ENCODE data around the gene FER1L5. TPM values are rescaled to one million over a fixed set of nuclear protein-coding genes. Genes with fewer than 3 reads are reported as not detected.

Gene FER1L5
- total and polyA plus RNA-seq, 2 experiments from 2014 or later = 0.18 to 0.76 TPM

DNA sequence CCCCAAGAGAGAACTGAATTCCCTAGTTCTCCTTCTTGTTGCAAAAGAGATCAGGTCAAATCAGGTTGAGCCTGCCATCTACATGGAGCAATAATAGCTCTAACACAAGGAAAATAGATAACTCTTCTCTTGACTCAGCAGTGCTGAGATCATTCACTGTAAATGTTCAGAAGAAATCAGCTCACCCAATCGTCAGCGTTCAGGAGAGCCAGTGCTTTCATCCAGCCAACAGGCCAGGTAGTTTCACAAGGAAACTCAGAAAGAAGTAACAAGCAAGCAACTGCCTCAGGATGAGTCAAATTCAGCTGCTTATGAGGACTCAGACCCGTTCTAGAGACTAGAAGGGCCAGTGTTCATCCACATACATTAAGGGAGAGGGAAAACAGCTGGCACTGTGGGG is 91.4 kb downstream of the FER1L5 start:
- Histone ChIP-seq H3K4me3 (no peak overlapping the region), H3K9me2 (ENCODE audit: insufficient read depth) (no peaks in the 10 kb centered on the region), H3K4me2 (no peak overlapping the region), H3F3A (replicated peaks; ENCODE audit: low read depth) (no peaks in the 10 kb centered on the region), H3K36me3 (ENCODE audit: insufficient read depth) (peaks cover 57% of the 10 kb centered on the region), H3K4me1 (ENCODE audit: insufficient read depth) (peaks cover 2% of the 10 kb centered on the region; the same call in 1 of the 2 replicates), H2AFZ (no peak overlapping the region), H4K20me1 (replicated peaks; ENCODE audit: insufficient read depth) (peaks cover 18% of the 10 kb centered on the region), H3K27me3 (ENCODE audit: insufficient read depth) (no peaks in the 10 kb centered on the region), H3K27ac (ENCODE audit: low read depth) (no peak overlapping the region), H3K79me2 (replicated peaks; ENCODE audit: insufficient read depth) (peaks cover 39% of the 10 kb centered on the region)
- Mint-ChIP-seq H3K9me3 (no peaks in the 10 kb centered on the region), H3K27ac (no peak overlapping the region), H3K27me3 (ENCODE audit: insufficient read depth, low read depth, poor library complexity) (peaks cover 2% of the 10 kb centered on the region), H3K36me3 (ENCODE audit: low read depth) (peaks cover 62% of the 10 kb centered on the region), H3K4me3 (no peak overlapping the region), H3K4me1 (peaks cover 1% of the 10 kb centered on the region; the same call in 1 of the 3 replicates)
- DNase-seq (ENCODE audit: low spot score) = no peak
- no peak for TF ChIP-seq ZNF331 (CRISPR knock-in tag; IDR thresholded peaks at IDR 0.05; ENCODE audit: low read depth)
- ATAC-seq = no peak

DNA sequence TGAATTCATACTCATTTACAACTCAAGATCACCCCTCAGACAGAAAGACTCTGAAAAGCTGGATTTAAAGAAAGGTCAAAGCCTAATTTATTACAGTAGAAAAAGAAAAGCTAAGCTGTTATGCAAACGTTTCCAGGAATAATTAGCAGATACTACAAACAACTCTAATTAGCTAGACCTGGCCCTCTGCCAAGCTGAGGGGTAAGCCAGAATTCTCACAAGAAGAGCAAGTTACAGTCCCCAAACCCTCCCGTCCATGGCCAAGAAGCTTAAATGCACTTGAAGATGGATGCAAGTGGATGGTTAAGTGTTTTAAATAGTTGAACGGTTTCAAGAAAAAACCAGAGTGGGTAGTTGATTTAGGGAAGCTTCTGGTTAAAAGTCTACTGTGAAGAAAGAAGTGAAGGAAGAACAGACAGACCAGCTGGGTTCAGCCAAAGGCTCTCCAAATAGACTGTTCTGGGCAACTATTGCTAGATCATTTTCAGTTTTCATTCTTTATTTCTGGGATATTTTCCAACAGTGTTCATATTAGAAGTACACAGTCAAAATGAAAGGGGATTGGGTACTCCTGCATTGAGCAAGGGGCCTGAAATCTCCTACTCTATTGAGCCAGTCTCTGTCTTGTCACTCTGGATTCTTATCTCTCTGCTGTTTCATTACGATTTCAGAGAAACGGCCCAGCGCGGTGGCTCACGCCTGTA is 92.5 kb downstream of the FER1L5 start:
- ATAC-seq (no peak), DNase-seq (ENCODE audit: low spot score) (no peak)
- no peak overlapping the region for H3K27ac ChIP-seq (ENCODE audit: low read depth)
- peaks cover 6% of the 10 kb centered on the region; the same call in 1 of the 2 replicates for H3K4me1 ChIP-seq (ENCODE audit: insufficient read depth)
- H3K79me2 ChIP-seq (replicated peaks; ENCODE audit: insufficient read depth) = peaks cover 45% of the 10 kb centered on the region
- peaks cover 7% of the 10 kb centered on the region for H3K27me3 Mint-ChIP-seq (ENCODE audit: insufficient read depth, low read depth, poor library complexity)
- no peak overlapping the region for H3K27ac Mint-ChIP-seq
- peaks cover 57% of the 10 kb centered on the region for H3K36me3 ChIP-seq (ENCODE audit: insufficient read depth)
- no peak overlapping the region for H2AFZ ChIP-seq
- H3K27me3 ChIP-seq (ENCODE audit: insufficient read depth) = no peaks in the 10 kb centered on the region
- peaks cover 17% of the 10 kb centered on the region for H4K20me1 ChIP-seq (replicated peaks; ENCODE audit: insufficient read depth)
- H3K9me3 Mint-ChIP-seq = no peaks in the 10 kb centered on the region
- H3K36me3 Mint-ChIP-seq (ENCODE audit: low read depth) = peaks cover 56% of the 10 kb centered on the region
- H3K4me3 ChIP-seq = no peak overlapping the region
- H3K9me2 ChIP-seq (ENCODE audit: insufficient read depth) = no peaks in the 10 kb centered on the region
- H3F3A ChIP-seq (replicated peaks; ENCODE audit: low read depth) = no peaks in the 10 kb centered on the region
- no peak overlapping the region for H3K4me2 ChIP-seq
- no peak overlapping the region for H3K4me3 Mint-ChIP-seq
- H3K4me1 Mint-ChIP-seq = peaks cover 6% of the 10 kb centered on the region
- TF ChIP-seq, protein P1, sequence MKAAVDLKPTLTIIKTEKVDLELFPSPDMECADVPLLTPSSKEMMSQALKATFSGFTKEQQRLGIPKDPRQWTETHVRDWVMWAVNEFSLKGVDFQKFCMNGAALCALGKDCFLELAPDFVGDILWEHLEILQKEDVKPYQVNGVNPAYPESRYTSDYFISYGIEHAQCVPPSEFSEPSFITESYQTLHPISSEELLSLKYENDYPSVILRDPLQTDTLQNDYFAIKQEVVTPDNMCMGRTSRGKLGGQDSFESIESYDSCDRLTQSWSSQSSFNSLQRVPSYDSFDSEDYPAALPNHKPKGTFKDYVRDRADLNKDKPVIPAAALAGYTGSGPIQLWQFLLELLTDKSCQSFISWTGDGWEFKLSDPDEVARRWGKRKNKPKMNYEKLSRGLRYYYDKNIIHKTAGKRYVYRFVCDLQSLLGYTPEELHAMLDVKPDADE (IDR thresholded peaks at IDR 0.05) = no peak
- TF ChIP-seq CREB1 (CRISPR knock-in tag; IDR thresholded peaks at IDR 0.05; ENCODE audit: low read depth) = no peak
- TF ChIP-seq POLR2AphosphoS5 (IDR thresholded peaks at IDR 0.05; ENCODE audit: low read depth) = no peak
- TF ChIP-seq EZH2phosphoT487 (IDR thresholded peaks at IDR 0.05; ENCODE audit: unreplicated experiment) = no peak
- TF ChIP-seq, protein P2, sequence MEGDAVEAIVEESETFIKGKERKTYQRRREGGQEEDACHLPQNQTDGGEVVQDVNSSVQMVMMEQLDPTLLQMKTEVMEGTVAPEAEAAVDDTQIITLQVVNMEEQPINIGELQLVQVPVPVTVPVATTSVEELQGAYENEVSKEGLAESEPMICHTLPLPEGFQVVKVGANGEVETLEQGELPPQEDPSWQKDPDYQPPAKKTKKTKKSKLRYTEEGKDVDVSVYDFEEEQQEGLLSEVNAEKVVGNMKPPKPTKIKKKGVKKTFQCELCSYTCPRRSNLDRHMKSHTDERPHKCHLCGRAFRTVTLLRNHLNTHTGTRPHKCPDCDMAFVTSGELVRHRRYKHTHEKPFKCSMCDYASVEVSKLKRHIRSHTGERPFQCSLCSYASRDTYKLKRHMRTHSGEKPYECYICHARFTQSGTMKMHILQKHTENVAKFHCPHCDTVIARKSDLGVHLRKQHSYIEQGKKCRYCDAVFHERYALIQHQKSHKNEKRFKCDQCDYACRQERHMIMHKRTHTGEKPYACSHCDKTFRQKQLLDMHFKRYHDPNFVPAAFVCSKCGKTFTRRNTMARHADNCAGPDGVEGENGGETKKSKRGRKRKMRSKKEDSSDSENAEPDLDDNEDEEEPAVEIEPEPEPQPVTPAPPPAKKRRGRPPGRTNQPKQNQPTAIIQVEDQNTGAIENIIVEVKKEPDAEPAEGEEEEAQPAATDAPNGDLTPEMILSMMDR (conservative IDR thresholded peaks at IDR 0.05; ENCODE audit: low read depth in 2 of 2) = no peak
- TF ChIP-seq ZNF114 (CRISPR knock-in tag; IDR thresholded peaks at IDR 0.05) = no peak
- no peak for TF ChIP-seq JUNB (IDR thresholded peaks at IDR 0.05; ENCODE audit: unreplicated experiment)
- TF ChIP-seq STAT1 (IDR thresholded peaks at IDR 0.05; ENCODE audit: unreplicated experiment) = no peak
- TF ChIP-seq, protein P3, sequence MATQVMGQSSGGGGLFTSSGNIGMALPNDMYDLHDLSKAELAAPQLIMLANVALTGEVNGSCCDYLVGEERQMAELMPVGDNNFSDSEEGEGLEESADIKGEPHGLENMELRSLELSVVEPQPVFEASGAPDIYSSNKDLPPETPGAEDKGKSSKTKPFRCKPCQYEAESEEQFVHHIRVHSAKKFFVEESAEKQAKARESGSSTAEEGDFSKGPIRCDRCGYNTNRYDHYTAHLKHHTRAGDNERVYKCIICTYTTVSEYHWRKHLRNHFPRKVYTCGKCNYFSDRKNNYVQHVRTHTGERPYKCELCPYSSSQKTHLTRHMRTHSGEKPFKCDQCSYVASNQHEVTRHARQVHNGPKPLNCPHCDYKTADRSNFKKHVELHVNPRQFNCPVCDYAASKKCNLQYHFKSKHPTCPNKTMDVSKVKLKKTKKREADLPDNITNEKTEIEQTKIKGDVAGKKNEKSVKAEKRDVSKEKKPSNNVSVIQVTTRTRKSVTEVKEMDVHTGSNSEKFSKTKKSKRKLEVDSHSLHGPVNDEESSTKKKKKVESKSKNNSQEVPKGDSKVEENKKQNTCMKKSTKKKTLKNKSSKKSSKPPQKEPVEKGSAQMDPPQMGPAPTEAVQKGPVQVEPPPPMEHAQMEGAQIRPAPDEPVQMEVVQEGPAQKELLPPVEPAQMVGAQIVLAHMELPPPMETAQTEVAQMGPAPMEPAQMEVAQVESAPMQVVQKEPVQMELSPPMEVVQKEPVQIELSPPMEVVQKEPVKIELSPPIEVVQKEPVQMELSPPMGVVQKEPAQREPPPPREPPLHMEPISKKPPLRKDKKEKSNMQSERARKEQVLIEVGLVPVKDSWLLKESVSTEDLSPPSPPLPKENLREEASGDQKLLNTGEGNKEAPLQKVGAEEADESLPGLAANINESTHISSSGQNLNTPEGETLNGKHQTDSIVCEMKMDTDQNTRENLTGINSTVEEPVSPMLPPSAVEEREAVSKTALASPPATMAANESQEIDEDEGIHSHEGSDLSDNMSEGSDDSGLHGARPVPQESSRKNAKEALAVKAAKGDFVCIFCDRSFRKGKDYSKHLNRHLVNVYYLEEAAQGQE (IDR thresholded peaks at IDR 0.05; ENCODE audit: unreplicated experiment) = no peak
- no peak for TF ChIP-seq ZNF331 (CRISPR knock-in tag; IDR thresholded peaks at IDR 0.05; ENCODE audit: low read depth)
- TF ChIP-seq NANOG (IDR thresholded peaks at IDR 0.05; ENCODE audit: borderline replicate concordance) = no peak
